ENCODE data around the gene RALGAPB.

The RALGAPB gene

GRCh38 chr20:38426006-38426897 lies 46.4 kb upstream of the RALGAPB start:
- Histone ChIP-seq H2BK120ac (ENCODE audit: low read depth, low read length) (no peak overlapping the region), H3K4me2 (ENCODE audit: low read length, poor library complexity, severe bottlenecking) (no peak overlapping the region), H3K27me3 (ENCODE audit: control insufficient read depth in 1 of 2, insufficient read depth in 1 of 2, low read length in 2 of 2) (no peaks in the 10 kb centered on the region), H3K4me3 (ENCODE audit: insufficient read depth in 1 of 2, low read depth in 1 of 2, low read length in 2 of 2) (peak overlapping the region in 1 of 2 experiments; percentile 55), H3K79me1 (replicated peaks; ENCODE audit: low read length, poor library complexity, severe bottlenecking) (peaks cover 30% of the 10 kb centered on the region), H3K4ac (ENCODE audit: low read depth in 1 of 2, low read length in 2 of 2) (no peak overlapping the region), H3K9me3 (ENCODE audit: control insufficient read depth, low read length) (no peaks in the 10 kb centered on the region), H3K27ac (ENCODE audit: low read length, poor library complexity, severe bottlenecking) (peak overlapping the region; percentile 6), H3K9ac (ENCODE audit: low read length) (no peak overlapping the region), H2BK12ac (ENCODE audit: low read length in 2 of 2) (no peak overlapping the region), H3K18ac (ENCODE audit: low read depth in 1 of 2, low read length in 2 of 2) (peak overlapping the region in 1 of 2 experiments; percentile 42), H3K4me1 (ENCODE audit: control insufficient read depth, insufficient read depth, low read depth, low read length) (peaks cover 25% of the 10 kb centered on the region), H2AFZ (ENCODE audit: low read depth, low read length) (no peak overlapping the region), H4K8ac (ENCODE audit: low read length) (no peak overlapping the region), H4K91ac (ENCODE audit: low read length) (no peak overlapping the region), H2BK15ac (ENCODE audit: low read depth, poor library complexity, severe bottlenecking) (no peak overlapping the region), H2AK5ac (ENCODE audit: low read length, severe bottlenecking) (no peak overlapping the region), H3K36me3 (ENCODE audit: control insufficient read depth in 1 of 2, insufficient read depth in 2 of 2, low read depth in 1 of 2, low read length in 2 of 2) (peaks cover 88 to 94% of the 10 kb centered on the region in 2 experiments), H3K23ac (ENCODE audit: low read length in 2 of 2) (no peak overlapping the region), H2BK5ac (ENCODE audit: low read depth, low read length, poor library complexity, severe bottlenecking) (no peak overlapping the region), H3K14ac (ENCODE audit: low read length in 2 of 2) (no peak overlapping the region)
- WGBS, result 65% methylated on average over 15 of the region's 15 CpGs
- peak; percentile 95 for DNase-seq

DNA sequence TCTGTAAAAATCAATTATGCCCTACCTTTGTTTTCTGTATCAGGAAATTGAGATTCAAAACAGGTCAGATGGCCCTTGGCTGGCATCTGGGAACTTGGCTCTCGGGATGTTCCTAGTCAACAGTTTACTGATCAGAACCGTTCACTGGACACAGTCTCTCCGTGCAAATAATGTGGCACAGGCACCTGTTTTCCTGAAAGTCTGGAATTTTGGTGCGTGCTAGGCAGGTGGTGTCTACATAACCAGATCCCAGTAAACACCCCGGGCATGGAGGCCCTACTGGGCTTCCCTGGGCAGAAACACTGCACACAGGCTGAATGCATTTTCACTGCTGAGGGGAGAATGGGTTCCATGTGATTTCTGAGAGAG lies 45.0 kb upstream of the RALGAPB start:
- no peak for DNase-seq
- Histone ChIP-seq H3K27me3 (ENCODE audit: control insufficient read depth in 1 of 2, insufficient read depth in 1 of 2, low read length in 2 of 2) (no peaks in the 10 kb centered on the region), H3K14ac (ENCODE audit: low read length in 2 of 2) (no peak overlapping the region), H2BK120ac (ENCODE audit: low read depth, low read length) (no peak overlapping the region), H3K9me3 (ENCODE audit: control insufficient read depth, low read length) (no peaks in the 10 kb centered on the region), H3K4me2 (ENCODE audit: low read length, poor library complexity, severe bottlenecking) (no peak overlapping the region), H3K9ac (ENCODE audit: low read length) (no peak overlapping the region), H2BK15ac (ENCODE audit: low read depth, poor library complexity, severe bottlenecking) (no peak overlapping the region), H2AFZ (ENCODE audit: low read depth, low read length) (no peak overlapping the region), H2AK5ac (ENCODE audit: low read length, severe bottlenecking) (no peak overlapping the region), H3K4ac (ENCODE audit: low read depth in 1 of 2, low read length in 2 of 2) (no peak overlapping the region), H3K27ac (ENCODE audit: low read length, poor library complexity, severe bottlenecking) (no peak overlapping the region), H3K79me1 (replicated peaks; ENCODE audit: low read length, poor library complexity, severe bottlenecking) (peaks cover 24% of the 10 kb centered on the region), H3K4me1 (ENCODE audit: control insufficient read depth, insufficient read depth, low read depth, low read length) (peaks cover 29% of the 10 kb centered on the region), H3K18ac (ENCODE audit: low read depth in 1 of 2, low read length in 2 of 2) (no peak overlapping the region), H4K91ac (ENCODE audit: low read length) (no peak overlapping the region), H3K23ac (ENCODE audit: low read length in 2 of 2) (no peak overlapping the region), H2BK12ac (ENCODE audit: low read length in 2 of 2) (no peak overlapping the region), H3K36me3 (ENCODE audit: control insufficient read depth in 1 of 2, insufficient read depth in 2 of 2, low read depth in 1 of 2, low read length in 2 of 2) (peaks cover 91 to 94% of the 10 kb centered on the region in 2 experiments), H2BK5ac (ENCODE audit: low read depth, low read length, poor library complexity, severe bottlenecking) (no peak overlapping the region), H3K4me3 (ENCODE audit: insufficient read depth in 1 of 2, low read depth in 1 of 2, low read length in 2 of 2) (no peak overlapping the region), H4K8ac (ENCODE audit: low read length) (no peak overlapping the region)
- WGBS, result 91% methylated on average over 5 of the region's 5 CpGs

GRCh38 chr20:38428800-38429199 lies 43.8 kb upstream of the RALGAPB start:
- WGBS, result over 99% methylated on average over 3 of the region's 3 CpGs
- Histone ChIP-seq H3K23ac (ENCODE audit: low read length in 2 of 2) (no peak overlapping the region), H2BK12ac (ENCODE audit: low read length in 2 of 2) (no peak overlapping the region), H2BK120ac (ENCODE audit: low read depth, low read length) (no peak overlapping the region), H2BK15ac (ENCODE audit: low read depth, poor library complexity, severe bottlenecking) (no peak overlapping the region), H4K91ac (ENCODE audit: low read length) (no peak overlapping the region), H3K9ac (ENCODE audit: low read length) (no peak overlapping the region), H3K4me2 (ENCODE audit: low read length, poor library complexity, severe bottlenecking) (no peak overlapping the region), H3K36me3 (ENCODE audit: control insufficient read depth in 1 of 2, insufficient read depth in 2 of 2, low read depth in 1 of 2, low read length in 2 of 2) (peaks cover 94% of the 10 kb centered on the region in 2 experiments), H2BK5ac (ENCODE audit: low read depth, low read length, poor library complexity, severe bottlenecking) (no peak overlapping the region), H3K4me3 (ENCODE audit: insufficient read depth in 1 of 2, low read depth in 1 of 2, low read length in 2 of 2) (no peak overlapping the region), H4K8ac (ENCODE audit: low read length) (no peak overlapping the region), H3K14ac (ENCODE audit: low read length in 2 of 2) (no peak overlapping the region), H3K4me1 (ENCODE audit: control insufficient read depth, insufficient read depth, low read depth, low read length) (peaks cover 37% of the 10 kb centered on the region), H3K27me3 (ENCODE audit: control insufficient read depth in 1 of 2, insufficient read depth in 1 of 2, low read length in 2 of 2) (no peaks in the 10 kb centered on the region), H3K79me1 (replicated peaks; ENCODE audit: low read length, poor library complexity, severe bottlenecking) (peaks cover 21% of the 10 kb centered on the region), H3K18ac (ENCODE audit: low read depth in 1 of 2, low read length in 2 of 2) (no peak overlapping the region), H2AK5ac (ENCODE audit: low read length, severe bottlenecking) (no peak overlapping the region), H3K9me3 (ENCODE audit: control insufficient read depth, low read length) (no peaks in the 10 kb centered on the region), H3K27ac (ENCODE audit: low read length, poor library complexity, severe bottlenecking) (no peak overlapping the region), H3K4ac (ENCODE audit: low read depth in 1 of 2, low read length in 2 of 2) (no peak overlapping the region), H2AFZ (ENCODE audit: low read depth, low read length) (no peak overlapping the region)
- no peak for DNase-seq

DNA sequence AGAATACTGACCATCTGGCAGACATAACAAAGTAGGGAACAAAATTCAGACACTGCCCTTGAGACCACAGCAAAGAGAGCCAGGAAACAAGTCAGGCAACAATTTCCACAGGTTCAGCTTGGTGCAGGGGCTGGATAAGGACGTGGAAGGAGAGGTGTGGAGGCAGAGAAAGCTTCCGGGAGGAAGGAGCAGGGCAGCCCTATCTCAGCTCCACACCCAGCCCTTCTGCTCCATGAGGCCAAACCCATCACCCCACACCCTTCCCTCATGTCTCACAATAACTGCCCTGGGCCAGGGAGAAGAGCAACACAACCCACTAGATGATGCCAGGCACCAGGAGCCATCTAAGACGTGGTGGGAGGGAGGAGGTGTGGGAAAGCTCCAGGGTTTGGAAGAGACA lies 43.3 kb upstream of the RALGAPB start:
- no peak for DNase-seq
- Histone ChIP-seq H3K79me1 (replicated peaks; ENCODE audit: low read length, poor library complexity, severe bottlenecking) (peaks cover 21% of the 10 kb centered on the region), H4K91ac (ENCODE audit: low read length) (peak overlapping the region; percentile 12), H3K4me2 (ENCODE audit: low read length, poor library complexity, severe bottlenecking) (no peak overlapping the region), H2BK15ac (ENCODE audit: low read depth, poor library complexity, severe bottlenecking) (no peak overlapping the region), H2AK5ac (ENCODE audit: low read length, severe bottlenecking) (no peak overlapping the region), H4K8ac (ENCODE audit: low read length) (no peak overlapping the region), H3K4me1 (ENCODE audit: control insufficient read depth, insufficient read depth, low read depth, low read length) (peaks cover 39% of the 10 kb centered on the region), H3K9ac (ENCODE audit: low read length) (no peak overlapping the region), H2BK5ac (ENCODE audit: low read depth, low read length, poor library complexity, severe bottlenecking) (no peak overlapping the region), H3K4ac (ENCODE audit: low read depth in 1 of 2, low read length in 2 of 2) (no peak overlapping the region), H3K14ac (ENCODE audit: low read length in 2 of 2) (no peak overlapping the region), H3K4me3 (ENCODE audit: insufficient read depth in 1 of 2, low read depth in 1 of 2, low read length in 2 of 2) (no peak overlapping the region), H3K9me3 (ENCODE audit: control insufficient read depth, low read length) (no peaks in the 10 kb centered on the region), H3K36me3 (ENCODE audit: control insufficient read depth in 1 of 2, insufficient read depth in 2 of 2, low read depth in 1 of 2, low read length in 2 of 2) (peaks cover 90 to 91% of the 10 kb centered on the region in 2 experiments), H2AFZ (ENCODE audit: low read depth, low read length) (no peak overlapping the region), H2BK120ac (ENCODE audit: low read depth, low read length) (no peak overlapping the region), H3K18ac (ENCODE audit: low read depth in 1 of 2, low read length in 2 of 2) (no peak overlapping the region), H3K23ac (ENCODE audit: low read length in 2 of 2) (no peak overlapping the region), H3K27me3 (ENCODE audit: control insufficient read depth in 1 of 2, insufficient read depth in 1 of 2, low read length in 2 of 2) (no peaks in the 10 kb centered on the region), H2BK12ac (ENCODE audit: low read length in 2 of 2) (no peak overlapping the region), H3K27ac (ENCODE audit: low read length, poor library complexity, severe bottlenecking) (no peak overlapping the region)
- WGBS, result 100% methylated on average over 1 of the region's 3 CpGs
